CD14-positive monocyte (primary cell): ENCODE results near the gene ERV3-1. TPM values are rescaled to one million over a fixed set of nuclear protein-coding genes. Genes with fewer than 3 reads are reported as not detected.

Experiments used
- polyA plus RNA-seq, 3 donors: library from polyadenylated mRNA; depleted of rRNA in 1 of 3; unstranded in 2 of 3; stranded (reverse) in 1 of 3; fragments of 300-500 nt in 2 of 3; fragments of >200 nt in 1 of 3; fragmentation: Illumina TruSeq in 2 of 3; gene quantifications; 1 replicate in 2 of 3; 2 replicates in 1 of 3; pipeline ENCODE4 v1.2.3, GENCODE V29; 2012 to 2021
- small RNA-seq: library from RNA; depleted of rRNA; stranded (forward); fragments of <200 nt; gene quantifications from one replicate; pipeline ENCODE3, GENCODE V24; 2012; ENCODE audit warnings: low read depth; ENCODE audit not compliant: insufficient read length

The ERV3-1 gene
- polyA plus RNA-seq, 3 donors, result 2.1 to 23.4 (median 7.9) TPM

Small RNA genes lying within 50 kb of the gene (small RNA-seq; reads per million reads assigned to genes)
- not detected for gene RNU6-1229P

Other genes starting within 250 kb of the ERV3-1 start
- gene ZNF138, start 212.3 kb downstream of the ERV3-1 start, polyA plus RNA-seq, result 1 to 10 TPM in 2 of 3 donors, under 1 TPM in 1; 0.89 to 1.1 (median 1.1) TPM
- gene ZNF273, start 103.4 kb downstream of the ERV3-1 start, polyA plus RNA-seq, result 1 to 10 TPM in 1 of 3 donors, under 1 TPM in 2; 0.21 to 1.7 (median 0.62) TPM
- gene ZNF117, start 15.7 kb downstream of the ERV3-1 start, polyA plus RNA-seq, result 1 to 10 TPM in 1 of 3 donors, under 1 TPM in 2; 0.37 to 8.7 (median 0.64) TPM